Measurements from ENCODE around the gene ROBO1. TPM values are rescaled to one million over a fixed set of nuclear protein-coding genes. Genes with fewer than 3 reads are reported as not detected.
A peak's percentile ranks its signal among the peaks of the same experiment; 100 is the strongest.

The ROBO1 gene
- total RNA-seq, 1 donor = 88.5 TPM

- TF ChIP-seq, protein P1, sequence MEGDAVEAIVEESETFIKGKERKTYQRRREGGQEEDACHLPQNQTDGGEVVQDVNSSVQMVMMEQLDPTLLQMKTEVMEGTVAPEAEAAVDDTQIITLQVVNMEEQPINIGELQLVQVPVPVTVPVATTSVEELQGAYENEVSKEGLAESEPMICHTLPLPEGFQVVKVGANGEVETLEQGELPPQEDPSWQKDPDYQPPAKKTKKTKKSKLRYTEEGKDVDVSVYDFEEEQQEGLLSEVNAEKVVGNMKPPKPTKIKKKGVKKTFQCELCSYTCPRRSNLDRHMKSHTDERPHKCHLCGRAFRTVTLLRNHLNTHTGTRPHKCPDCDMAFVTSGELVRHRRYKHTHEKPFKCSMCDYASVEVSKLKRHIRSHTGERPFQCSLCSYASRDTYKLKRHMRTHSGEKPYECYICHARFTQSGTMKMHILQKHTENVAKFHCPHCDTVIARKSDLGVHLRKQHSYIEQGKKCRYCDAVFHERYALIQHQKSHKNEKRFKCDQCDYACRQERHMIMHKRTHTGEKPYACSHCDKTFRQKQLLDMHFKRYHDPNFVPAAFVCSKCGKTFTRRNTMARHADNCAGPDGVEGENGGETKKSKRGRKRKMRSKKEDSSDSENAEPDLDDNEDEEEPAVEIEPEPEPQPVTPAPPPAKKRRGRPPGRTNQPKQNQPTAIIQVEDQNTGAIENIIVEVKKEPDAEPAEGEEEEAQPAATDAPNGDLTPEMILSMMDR (IDR thresholded peaks at IDR 0.05; ENCODE audit: insufficient read depth, low read depth, low read length) = no peak
- no peak for DNase-seq (ENCODE audit: low read depth)
- no peak overlapping the region for H3K4me3 ChIP-seq (ENCODE audit: low read depth, low read length)
Measured at GRCh38 chr3:79421273-79421672, 346.5 kb downstream of the ROBO1 start.

DNA sequence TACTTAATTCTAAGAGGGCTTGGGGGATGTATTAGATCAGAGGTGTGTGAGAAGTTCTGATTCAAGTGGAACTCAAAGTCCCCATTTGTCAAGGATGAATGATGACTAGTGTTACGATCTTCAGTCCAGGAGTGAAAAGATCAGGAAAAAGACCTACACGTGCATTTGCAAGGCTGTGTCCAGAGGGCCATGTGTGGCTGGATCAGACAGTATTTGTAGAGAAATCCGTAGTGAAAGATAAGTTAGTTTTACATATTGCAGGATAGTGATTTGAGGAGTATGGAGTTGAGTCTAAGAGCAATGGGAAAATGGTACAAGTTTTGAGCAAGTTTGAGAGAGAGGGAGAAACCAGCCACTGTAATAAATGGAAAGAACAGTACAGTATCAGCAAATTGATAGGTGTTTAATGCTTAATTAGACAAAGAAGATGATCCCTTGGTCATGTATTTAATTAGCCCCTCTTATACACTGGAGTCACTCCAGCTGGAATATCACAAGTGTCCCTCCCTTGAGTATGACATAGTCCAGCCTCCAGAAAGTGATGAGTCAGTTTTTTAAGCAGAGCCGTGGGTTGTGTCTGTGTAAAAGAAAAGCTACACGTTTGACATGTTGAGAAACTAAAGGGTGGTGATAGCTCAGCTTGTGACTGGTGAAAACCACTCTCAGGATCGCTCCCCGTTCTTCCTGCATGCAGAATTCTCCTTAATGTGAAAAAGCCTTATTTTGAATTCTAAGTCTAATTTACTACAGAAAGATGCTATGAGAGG is 348.8 kb downstream of the ROBO1 start:
- peak; percentile 12 for DNase-seq (ENCODE audit: low read depth)
- TF ChIP-seq, protein P1 (IDR thresholded peaks at IDR 0.05; ENCODE audit: insufficient read depth, low read depth, low read length) = no peak
- no peak overlapping the region for H3K4me3 ChIP-seq (ENCODE audit: low read depth, low read length)

GRCh38 chr3:79415356-79415755 is 352.4 kb downstream of the ROBO1 start:
- no peak overlapping the region for H3K4me3 ChIP-seq (ENCODE audit: low read depth, low read length)
- DNase-seq (ENCODE audit: low read depth) = no peak
- TF ChIP-seq, protein P1 (IDR thresholded peaks at IDR 0.05; ENCODE audit: insufficient read depth, low read depth, low read length) = no peak

GRCh38 chr3:79414806-79415205 is 353.0 kb downstream of the ROBO1 start:
- H3K4me3 ChIP-seq (ENCODE audit: low read depth, low read length) = no peak overlapping the region
- peak; percentile 36 for DNase-seq (ENCODE audit: low read depth)

DNA sequence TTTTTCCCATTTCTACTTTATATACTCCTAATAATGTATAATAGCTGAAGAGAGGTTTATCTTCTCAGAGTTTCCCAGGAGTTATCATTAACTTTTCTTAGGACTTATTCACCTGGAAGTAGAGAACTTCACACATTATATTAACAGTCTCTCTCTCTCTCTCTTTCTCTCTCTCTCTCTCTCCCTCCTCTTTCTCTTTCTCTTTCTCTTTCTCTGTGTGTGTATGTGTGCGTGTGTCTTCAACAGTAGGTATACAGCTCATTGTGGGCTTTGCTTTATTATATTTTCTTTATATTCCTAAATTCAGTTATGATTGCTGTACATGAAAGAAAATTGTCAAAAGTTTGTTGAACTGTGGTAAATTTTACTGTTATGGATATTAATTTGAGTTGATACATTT is 353.8 kb downstream of the ROBO1 start:
- TF ChIP-seq, protein P1 (IDR thresholded peaks at IDR 0.05; ENCODE audit: insufficient read depth, low read depth, low read length) = no peak
- no peak for DNase-seq (ENCODE audit: low read depth)
- H3K4me3 ChIP-seq (ENCODE audit: low read depth, low read length) = no peak overlapping the region

More at GRCh38 chr3:79414806-79415205, 353.0 kb downstream of the ROBO1 start:
- TF ChIP-seq, protein P1 (IDR thresholded peaks at IDR 0.05; ENCODE audit: insufficient read depth, low read depth, low read length) = no peak

GRCh38 chr3:79412537-79412936 is 355.3 kb downstream of the ROBO1 start:
- no peak overlapping the region for H3K4me3 ChIP-seq (ENCODE audit: low read depth, low read length)
- DNase-seq (ENCODE audit: low read depth) = no peak
- TF ChIP-seq, protein P1 (IDR thresholded peaks at IDR 0.05; ENCODE audit: insufficient read depth, low read depth, low read length) = no peak

GRCh38 chr3:79410617-79411016 is 357.2 kb downstream of the ROBO1 start:
- TF ChIP-seq, protein P1 (IDR thresholded peaks at IDR 0.05; ENCODE audit: insufficient read depth, low read depth, low read length) = no peak
- DNase-seq (ENCODE audit: low read depth) = no peak
- no peak overlapping the region for H3K4me3 ChIP-seq (ENCODE audit: low read depth, low read length)
